Measurements from ENCODE around the gene RANBP17. TPM values are rescaled to one million over a fixed set of nuclear protein-coding genes. Genes with fewer than 3 reads are reported as not detected.

RANBP17 gene
- polyA plus RNA-seq, 1 donor from 2014 or later: 25.5 TPM

- H3K9ac ChIP-seq (ENCODE audit: low read length): no peak overlapping the region
- H3F3A ChIP-seq (ENCODE audit: insufficient read depth, low read length, poor library complexity, severe bottlenecking): no peaks in the 10 kb centered on the region
- no peak overlapping the region for H3K27ac ChIP-seq (ENCODE audit: low read length)
- H2AFZ ChIP-seq (ENCODE audit: low read depth, low read length): no peak overlapping the region
- H3K79me2 ChIP-seq (replicated peaks; ENCODE audit: insufficient read depth, low read length): no peaks in the 10 kb centered on the region
- H4K20me1 ChIP-seq (ENCODE audit: insufficient read depth): no peaks in the 10 kb centered on the region
- TF ChIP-seq EZH2 (IDR thresholded peaks at IDR 0.05; ENCODE audit: borderline replicate concordance, insufficient read depth, low read length, poor library complexity, severe bottlenecking): no peak
- TF ChIP-seq, protein P1, sequence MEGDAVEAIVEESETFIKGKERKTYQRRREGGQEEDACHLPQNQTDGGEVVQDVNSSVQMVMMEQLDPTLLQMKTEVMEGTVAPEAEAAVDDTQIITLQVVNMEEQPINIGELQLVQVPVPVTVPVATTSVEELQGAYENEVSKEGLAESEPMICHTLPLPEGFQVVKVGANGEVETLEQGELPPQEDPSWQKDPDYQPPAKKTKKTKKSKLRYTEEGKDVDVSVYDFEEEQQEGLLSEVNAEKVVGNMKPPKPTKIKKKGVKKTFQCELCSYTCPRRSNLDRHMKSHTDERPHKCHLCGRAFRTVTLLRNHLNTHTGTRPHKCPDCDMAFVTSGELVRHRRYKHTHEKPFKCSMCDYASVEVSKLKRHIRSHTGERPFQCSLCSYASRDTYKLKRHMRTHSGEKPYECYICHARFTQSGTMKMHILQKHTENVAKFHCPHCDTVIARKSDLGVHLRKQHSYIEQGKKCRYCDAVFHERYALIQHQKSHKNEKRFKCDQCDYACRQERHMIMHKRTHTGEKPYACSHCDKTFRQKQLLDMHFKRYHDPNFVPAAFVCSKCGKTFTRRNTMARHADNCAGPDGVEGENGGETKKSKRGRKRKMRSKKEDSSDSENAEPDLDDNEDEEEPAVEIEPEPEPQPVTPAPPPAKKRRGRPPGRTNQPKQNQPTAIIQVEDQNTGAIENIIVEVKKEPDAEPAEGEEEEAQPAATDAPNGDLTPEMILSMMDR (IDR thresholded peaks at IDR 0.05; ENCODE audit: poor library complexity, severe bottlenecking): no peak
- TF ChIP-seq TAF1 (IDR thresholded peaks at IDR 0.05; ENCODE audit: low read depth): no peak
- TF ChIP-seq POLR2AphosphoS5 (IDR thresholded peaks at IDR 0.05): no peak
- TF ChIP-seq SMC3 (conservative IDR thresholded peaks at IDR 0.05; ENCODE audit: poor library complexity): no peak
- no peak for TF ChIP-seq REST (IDR thresholded peaks at IDR 0.05; ENCODE audit: borderline replicate concordance)
- H3K36me3 ChIP-seq (ENCODE audit: insufficient read depth, low read length): no peaks in the 10 kb centered on the region
- H3K4me3 ChIP-seq (ENCODE audit: low read length): no peak overlapping the region
- no peak overlapping the region for H3K4me2 ChIP-seq (ENCODE audit: low read length)
- H3K9me2 ChIP-seq (ENCODE audit: insufficient read depth, low read length): no peaks in the 10 kb centered on the region
- no peaks in the 10 kb centered on the region for H3K27me3 ChIP-seq (ENCODE audit: insufficient read depth, low read depth, low read length)
- peaks cover 10% of the 10 kb centered on the region for H3K9me3 ChIP-seq (ENCODE audit: low read length)
These were observed 260.6 kb downstream of the RANBP17 start for GRCh38 chr5:171122372-171122771.

DNA sequence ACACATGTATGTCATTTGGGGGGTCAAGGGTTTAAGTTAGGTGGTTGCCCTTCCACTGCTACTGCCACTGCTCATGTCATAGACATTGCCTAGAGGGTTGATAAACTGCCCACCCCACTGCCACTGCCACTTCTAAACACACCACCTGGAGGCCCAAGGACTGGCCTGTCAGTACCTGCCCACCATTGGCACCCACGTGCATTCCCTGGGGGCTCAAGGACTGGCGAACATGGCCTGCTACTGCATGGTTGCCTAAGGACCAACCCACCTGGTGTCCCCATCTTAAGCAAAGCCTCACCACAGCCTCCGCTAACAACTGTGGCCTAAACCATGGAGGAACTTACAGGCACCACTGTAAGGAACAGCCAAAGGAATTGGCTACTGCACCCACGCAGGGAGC, 261.6 kb downstream of the RANBP17 start:
- Histone ChIP-seq H3K27me3 (ENCODE audit: insufficient read depth, low read depth, low read length) (no peaks in the 10 kb centered on the region), H3K9me2 (ENCODE audit: insufficient read depth, low read length) (no peaks in the 10 kb centered on the region)
- TF ChIP-seq POLR2AphosphoS5 (IDR thresholded peaks at IDR 0.05): no peak
- TF ChIP-seq, protein P1 (IDR thresholded peaks at IDR 0.05; ENCODE audit: poor library complexity, severe bottlenecking): no peak
- no peak for TF ChIP-seq REST (IDR thresholded peaks at IDR 0.05; ENCODE audit: borderline replicate concordance)
- TF ChIP-seq EP300 (conservative IDR thresholded peaks at IDR 0.05; ENCODE audit: poor library complexity, severe bottlenecking): no peak
- TF ChIP-seq EZH2 (IDR thresholded peaks at IDR 0.05; ENCODE audit: borderline replicate concordance, insufficient read depth, low read length, poor library complexity, severe bottlenecking): no peak
- no peak for TF ChIP-seq MXI1 (conservative IDR thresholded peaks at IDR 0.05; ENCODE audit: poor library complexity, severe bottlenecking)
- TF ChIP-seq SMC3 (conservative IDR thresholded peaks at IDR 0.05; ENCODE audit: poor library complexity): no peak
- no peak for TF ChIP-seq TAF1 (IDR thresholded peaks at IDR 0.05; ENCODE audit: low read depth)
- no peak for TF ChIP-seq RAD21 (conservative IDR thresholded peaks at IDR 0.05)

More for the DNA sequence above, 261.6 kb downstream of the RANBP17 start:
- Histone ChIP-seq H3F3A (ENCODE audit: insufficient read depth, low read length, poor library complexity, severe bottlenecking) (no peaks in the 10 kb centered on the region), H4K20me1 (ENCODE audit: insufficient read depth) (no peaks in the 10 kb centered on the region), H3K9me3 (ENCODE audit: low read length) (peaks cover 7% of the 10 kb centered on the region), H3K9ac (ENCODE audit: low read length) (no peak overlapping the region), H3K79me2 (replicated peaks; ENCODE audit: insufficient read depth, low read length) (no peaks in the 10 kb centered on the region), H3K36me3 (ENCODE audit: insufficient read depth, low read length) (no peaks in the 10 kb centered on the region), H3K4me3 (ENCODE audit: low read length) (no peak overlapping the region), H3K4me2 (ENCODE audit: low read length) (no peak overlapping the region), H3K27ac (ENCODE audit: low read length) (no peak overlapping the region), H2AFZ (ENCODE audit: low read depth, low read length) (no peak overlapping the region)
